Fibroblast of the conjunctiva (primary cell): ENCODE measurements around the gene CBR3.
A peak's percentile ranks its signal among the peaks of the same experiment; 100 is the strongest.

ENCODE experiments used
- DNase-seq: peaks from one replicate; pipeline ENCODE4 v3.0.0-alpha.2; 2010; ENCODE audit warnings: low read depth

Gene CBR3

DNA sequence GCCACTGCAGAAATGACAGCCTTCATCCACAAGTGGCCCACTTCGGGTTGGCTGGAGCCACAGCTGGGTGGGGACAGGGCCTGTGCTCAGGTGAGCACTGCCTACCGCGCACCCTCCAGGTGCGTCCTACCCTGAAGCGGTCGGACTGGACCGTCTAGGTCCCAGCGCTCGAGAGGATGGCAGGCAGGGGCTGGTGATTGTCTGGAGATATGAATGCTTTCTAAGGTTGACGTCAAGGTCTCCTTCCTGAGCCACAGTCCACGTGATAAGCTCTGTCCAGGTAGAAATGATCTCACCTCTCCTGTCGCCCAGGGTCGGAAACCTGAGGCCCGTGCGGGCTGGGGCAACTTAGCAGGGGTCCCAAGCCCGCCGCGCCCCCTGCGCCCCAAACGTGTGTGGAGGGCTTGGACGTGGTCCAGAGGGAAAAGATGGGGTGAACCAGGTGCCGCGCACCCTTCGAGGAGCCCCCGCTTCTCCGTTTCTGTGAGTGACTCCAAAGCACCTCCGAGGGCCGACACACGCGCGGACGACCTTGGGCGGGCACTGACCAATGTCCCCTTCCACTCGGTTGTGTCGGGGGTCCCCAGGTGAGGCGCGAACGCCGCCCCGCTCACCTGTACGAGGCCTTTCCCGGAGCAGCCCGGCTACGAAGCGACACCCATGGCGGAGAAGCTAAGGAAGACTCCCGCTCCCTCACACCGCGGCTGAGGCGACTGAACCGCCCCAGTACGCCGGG, 20.9 kb downstream of the CBR3 start:
- no peak for DNase-seq

DNA sequence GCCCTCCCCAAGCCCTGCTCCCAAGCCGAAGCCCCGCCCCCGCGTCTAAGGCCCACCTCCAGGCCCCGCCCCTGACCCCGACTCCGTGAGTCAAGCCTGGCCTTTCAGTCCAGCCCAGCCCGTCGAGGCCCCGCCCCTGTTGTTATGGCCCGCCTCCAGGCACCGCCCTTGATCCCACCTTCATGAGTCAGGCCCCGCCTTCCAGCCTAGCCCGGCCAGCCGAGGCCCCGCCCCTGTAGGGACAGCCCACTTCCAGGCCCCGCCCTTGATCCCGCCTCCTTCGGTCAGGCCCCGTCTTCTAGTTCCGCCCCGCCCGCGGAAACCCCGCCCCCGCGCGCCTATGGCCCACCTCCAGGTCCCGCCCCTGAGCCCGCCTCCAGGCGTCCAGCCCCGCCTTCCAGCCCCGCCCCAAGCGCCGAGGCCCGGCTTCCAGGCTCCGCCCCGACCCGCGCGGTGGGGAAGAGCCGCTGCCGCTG, 21.5 kb downstream of the CBR3 start:
- DNase-seq, result peak; percentile 99

DNA sequence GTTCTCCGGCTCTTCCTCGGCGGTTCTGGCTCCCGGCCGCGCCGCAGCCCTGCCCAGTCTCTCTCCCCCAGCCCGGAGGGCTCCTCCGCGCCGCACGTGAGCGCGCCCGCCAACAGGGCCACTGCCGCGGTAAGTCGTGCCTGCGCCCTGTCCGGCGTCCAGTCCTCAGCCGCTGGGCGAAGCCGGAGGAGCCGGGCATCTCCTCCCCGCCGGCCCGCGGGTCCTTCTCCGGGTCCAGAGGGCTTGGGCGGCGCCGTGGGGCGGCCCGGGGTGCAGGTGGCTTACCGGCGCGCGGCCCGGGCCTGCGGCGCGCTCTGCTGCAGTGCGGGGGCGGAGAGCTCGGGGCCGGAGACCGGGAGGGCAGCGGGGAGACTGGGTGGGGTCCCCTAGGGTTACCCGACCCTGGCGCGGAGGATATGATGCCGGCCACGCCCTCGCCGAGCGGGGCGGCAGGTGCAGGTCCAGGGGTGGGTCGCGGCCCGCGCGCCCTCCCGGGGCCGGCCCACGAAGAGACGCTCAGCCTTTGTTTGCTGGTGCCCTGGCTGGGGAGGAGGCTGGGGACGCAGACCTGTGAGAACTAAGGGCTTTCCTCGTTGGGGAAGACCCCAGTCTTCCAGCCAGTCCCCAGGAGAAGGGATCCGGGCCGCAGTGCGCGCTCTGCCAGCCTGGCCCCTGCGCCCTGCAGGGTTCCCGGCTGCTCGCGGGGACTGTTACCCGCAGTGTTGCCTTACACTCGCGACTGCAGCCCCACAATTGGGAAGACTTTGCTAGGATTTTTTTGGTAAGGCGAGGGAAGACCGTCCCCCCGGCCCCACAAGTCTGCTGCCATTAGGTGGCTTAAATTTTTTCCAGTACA, 22.2 kb downstream of the CBR3 start, which contains the start of gene DOP1B:
DOP1B (plus strand) TSS at position 10 of the 856 bp plus-strand sequence. CDS start 7,910 bp downstream, outside the sequence.
- no peak for DNase-seq

DNA sequence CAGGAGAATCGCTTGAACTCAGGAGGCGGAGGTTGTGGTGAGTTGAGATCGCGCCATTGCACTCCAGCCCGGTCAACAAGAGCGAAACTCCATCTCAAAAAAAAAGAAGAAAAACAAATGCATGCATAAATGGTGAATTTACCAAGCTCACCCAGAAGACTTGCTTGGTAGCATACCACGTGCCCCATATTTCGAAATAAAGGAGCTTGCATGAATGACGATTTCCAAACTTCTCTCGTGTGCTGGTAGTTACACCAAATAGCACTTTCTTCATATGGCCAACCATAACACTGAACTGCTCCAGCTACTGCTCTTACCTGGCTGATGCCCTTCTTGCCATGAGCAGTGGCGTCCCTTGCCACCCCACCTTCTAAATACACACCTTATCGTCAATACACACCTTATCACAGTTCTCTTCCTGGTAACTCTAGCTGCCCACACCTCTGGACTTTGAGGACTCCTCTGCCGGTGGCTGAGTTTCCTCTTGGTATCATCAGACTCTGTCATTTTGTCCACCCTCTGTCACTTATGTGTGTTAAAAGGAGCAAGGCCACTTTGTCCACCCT, 24.6 kb downstream of the CBR3 start:
- DNase-seq, result no peak

DNA sequence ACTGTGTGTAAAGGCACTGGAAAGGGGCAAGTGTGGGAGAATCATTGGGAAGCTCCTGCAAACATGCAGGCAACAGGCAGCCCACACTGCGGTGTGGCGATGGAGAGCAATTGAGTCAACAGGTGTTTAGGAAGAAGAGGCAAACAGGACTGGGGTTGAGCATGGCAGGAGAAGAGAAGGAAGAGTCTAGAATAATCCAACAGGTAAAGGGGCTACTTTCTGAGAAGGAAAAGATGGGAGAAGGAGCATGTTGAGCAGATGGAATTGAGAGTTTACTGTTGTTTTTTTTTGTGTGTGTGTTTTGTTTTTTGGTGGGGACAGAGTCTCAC, 25.9 kb downstream of the CBR3 start:
- no peak for DNase-seq

DNA sequence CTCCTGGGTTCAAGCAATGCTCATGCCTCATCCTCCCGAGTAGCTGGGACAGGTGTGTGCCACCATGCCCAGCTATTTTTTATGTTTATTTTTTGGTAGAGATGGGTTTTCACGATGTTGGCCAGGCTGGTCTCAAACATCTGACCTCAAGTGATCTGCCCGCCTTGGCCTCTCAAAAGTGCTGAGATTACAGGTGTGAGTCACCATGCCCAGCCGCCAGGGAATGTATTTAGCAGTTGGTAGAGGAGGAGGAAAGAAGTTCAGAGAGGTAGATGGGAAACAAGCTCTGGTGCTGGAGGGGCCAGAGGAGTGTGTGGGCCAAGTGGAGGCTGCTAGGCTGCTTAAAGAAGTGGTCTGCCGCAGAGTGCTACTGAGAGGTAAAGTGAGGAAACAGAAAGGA, 27.8 kb downstream of the CBR3 start:
- DNase-seq, result no peak

DNA sequence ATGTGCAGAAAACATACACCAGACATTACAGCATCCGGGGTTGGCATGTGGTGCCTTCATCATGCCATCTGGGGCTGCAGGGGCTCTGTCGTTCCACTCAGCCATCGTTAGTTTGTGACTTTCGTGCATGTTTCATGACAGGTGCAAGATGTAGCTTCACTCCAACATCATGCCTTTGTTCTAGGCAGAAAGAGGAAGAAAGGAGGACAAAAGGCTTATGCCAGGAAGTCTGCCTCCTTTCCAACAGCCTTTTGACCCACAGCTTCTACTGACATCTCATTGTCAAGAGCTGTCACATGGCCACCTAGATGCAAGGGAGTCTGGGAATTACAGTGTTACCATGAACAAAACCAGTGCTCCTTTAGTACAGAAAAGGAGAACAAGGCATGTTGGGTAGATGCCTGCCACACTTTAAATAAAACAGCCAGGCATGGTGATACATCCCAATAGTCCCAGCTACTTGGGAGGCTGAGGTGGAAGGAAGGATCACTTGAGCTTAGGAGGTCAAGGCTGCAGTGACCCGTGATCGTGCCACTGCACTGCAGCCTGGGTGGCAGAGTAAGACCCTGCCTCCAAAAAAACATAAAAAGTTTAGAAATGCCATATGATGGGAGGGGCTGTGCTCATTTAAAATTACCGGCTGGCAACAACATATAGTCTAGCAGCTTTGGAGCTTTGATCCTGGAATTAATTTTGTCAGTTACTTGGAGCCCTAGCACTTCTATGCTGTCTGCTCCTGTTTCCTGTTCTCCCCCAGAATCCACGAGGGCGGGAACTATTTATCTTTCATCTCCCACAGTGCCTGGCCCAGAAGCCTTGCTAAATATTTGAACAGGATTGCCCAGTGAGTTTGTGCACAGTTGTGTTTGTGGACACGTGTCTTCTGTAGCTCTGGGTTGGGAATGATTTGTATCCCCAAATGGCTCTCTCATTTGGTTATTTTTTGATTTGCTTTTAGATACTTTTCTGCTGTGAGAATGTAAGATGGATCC, 29.2 kb downstream of the CBR3 start:
- no peak for DNase-seq

DNA sequence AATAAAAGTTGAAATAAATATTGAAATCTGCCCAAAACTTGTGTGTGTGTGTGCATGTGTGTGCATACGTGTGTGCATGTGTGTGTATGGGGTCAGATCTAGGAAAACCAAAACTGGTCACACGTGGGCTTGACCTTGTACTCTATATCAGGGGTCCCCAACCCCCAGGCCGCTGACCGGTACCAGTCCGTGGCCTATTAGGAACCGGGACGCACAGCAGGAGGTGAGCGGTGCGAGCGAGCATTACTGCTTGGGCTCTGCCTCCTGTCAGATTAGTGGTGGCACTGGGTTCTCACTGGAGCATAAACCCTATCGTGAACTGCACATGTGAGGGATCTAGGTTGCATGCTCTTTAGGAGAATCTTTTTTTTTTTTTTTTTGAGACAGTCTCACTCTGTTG, 30.5 kb downstream of the CBR3 start:
- no peak for DNase-seq

DNA sequence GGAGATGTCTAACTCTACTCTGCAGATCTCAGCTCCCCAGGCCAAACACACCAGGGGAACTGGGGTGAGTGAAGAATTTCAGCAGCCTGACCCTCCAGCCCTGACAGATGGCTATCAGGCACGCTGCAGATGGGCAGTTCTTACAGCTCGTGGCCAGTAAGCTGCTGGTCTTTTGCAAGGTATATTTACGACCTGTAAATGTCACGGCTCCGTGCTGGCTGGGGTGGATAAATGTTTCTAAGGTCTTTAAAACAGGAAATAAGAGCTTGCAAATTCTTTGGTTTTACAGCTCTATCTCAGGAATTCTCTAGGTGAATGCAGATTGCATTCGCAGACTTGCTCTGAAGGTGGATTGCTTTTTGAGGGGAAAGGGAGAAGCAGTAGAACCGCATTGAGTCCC, 31.8 kb downstream of the CBR3 start:
- no peak for DNase-seq

DNA sequence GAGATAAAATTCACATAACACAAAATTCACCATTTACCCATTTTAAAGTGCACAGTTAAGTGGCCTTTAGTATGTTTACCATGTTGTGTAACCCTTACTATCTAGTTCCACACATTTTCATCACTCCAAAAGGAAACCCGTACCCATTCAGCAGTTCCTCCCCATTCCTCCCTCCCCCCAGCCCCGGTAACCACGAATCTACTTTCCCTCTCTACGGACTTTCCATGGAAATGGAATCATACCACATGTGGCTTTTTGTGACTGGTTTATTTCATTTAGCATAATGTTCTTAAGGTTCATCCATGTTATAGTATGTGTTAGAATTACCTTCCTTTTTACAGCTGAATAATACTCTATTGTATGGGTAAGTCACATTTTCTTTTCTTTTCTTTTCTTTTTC, 32.7 kb downstream of the CBR3 start:
- no peak for DNase-seq

DNA sequence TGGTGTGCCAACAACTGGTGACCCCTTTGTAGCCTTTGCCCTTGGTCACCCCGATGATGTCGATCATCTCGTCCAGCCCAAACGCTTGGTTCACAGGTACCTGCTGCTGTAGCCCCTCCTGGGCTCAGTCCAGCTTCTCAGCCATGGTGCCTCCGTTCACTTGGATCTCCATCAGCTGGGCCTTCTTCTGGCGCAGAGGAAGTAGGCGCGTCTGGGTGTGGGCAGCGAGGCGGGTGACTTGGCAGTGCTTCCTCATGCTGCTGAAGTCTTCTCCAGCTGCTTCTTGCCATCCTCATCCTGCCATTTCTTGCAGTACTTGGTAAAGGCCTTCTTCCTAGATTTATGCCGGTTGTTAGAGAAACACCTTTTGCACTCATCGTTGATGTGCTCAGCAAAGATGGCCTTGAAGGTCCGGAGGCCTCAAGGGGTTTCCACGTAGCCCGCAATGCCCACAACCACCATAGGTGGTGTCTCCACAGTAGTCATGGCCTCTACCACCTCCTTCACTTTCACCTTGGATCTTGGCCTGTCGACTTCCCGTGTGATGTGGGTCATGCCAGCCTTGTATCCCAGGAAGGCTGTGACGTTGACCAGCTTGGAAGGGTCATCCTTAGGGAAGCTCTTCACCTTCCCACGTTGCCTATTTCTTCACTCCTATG, 34.7 kb downstream of the CBR3 start:
- DNase-seq, result no peak

DNA sequence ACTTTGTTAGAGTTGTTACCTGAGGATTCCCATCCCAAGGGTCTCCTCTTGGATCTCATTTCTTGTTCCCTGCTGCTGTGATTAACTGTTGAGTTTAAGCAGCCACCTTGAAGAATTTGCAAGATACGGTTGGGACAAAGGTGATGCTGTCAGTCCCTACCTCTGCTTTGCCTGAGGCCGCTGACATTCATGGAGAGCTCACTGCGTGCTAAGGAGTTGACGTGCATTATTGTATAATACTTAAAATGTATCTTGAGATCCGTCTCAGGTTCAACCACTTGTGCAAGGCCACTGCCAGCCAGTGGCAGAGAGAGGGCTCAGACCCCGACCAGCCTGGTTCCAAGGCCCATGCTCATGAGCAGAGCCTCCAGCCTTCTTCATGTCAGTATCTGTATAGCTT, 35.9 kb downstream of the CBR3 start:
- DNase-seq, result no peak

DNA sequence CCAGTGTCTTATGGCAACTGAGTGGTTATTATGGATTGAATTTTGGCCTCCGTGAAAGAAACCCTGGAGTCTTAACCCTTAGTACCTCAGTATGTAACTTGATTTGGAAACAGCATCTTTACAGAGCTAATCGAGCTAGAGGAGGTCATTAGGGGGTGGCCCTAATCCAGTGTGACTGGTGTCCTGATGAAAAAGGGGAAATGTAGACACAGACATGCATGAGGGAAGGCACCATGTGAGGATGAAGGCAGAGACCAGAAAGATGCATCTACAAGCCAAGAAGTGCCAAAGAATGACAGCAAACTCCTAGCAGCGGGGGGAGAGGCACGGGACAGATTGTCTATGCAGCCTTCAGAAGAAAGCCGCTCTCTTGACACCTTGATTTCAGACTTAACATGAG, 36.5 kb downstream of the CBR3 start:
- no peak for DNase-seq

DNA sequence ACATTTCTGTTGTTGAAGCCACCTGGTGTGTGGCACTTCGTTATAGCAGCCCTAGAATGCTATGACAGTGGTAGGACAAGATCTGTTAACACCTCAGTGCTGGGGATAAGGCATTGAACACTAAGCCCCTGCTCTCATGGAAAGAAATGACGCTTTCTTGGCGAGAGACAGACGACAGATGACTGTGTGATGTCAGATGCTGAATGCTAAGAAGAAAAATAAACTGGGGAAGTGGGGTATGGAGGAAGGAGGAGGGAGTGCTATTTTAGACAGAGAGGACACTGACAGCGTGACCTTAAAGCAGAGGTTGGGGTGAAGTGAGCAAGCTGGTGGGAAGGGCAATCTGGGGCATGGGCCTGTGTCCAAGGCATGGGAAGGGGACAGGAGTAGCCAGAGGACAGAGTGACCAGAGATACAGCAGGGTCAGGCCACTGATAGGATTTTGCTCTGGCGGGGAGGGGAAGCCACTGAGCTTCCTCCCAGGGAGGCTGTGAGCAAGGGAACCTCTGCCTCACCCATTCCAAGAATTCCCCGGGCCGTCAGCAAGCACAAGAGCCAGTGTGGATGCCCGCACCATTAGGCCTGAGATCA, 37.0 kb downstream of the CBR3 start:
- DNase-seq, result no peak

DNA sequence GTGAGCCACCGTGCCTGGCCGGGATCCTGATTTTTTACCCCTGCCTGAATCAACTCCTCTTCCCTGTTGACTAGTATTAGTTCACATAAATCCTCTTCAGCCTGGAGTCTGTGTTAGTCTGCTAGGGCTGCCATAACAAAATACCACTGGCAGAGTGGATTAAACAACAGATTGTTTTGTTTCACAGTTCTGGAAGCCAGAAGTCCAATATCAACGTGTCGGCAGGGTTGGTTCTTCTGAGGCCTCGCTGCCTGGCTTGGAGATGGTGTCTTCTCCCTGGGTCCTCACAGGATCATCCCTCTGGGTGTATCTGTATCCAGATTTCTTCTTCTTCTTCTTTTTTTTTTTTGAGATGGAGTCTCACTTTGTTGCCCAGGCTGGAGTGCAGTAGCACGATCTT, 39.9 kb downstream of the CBR3 start:
- DNase-seq, result no peak

DNA sequence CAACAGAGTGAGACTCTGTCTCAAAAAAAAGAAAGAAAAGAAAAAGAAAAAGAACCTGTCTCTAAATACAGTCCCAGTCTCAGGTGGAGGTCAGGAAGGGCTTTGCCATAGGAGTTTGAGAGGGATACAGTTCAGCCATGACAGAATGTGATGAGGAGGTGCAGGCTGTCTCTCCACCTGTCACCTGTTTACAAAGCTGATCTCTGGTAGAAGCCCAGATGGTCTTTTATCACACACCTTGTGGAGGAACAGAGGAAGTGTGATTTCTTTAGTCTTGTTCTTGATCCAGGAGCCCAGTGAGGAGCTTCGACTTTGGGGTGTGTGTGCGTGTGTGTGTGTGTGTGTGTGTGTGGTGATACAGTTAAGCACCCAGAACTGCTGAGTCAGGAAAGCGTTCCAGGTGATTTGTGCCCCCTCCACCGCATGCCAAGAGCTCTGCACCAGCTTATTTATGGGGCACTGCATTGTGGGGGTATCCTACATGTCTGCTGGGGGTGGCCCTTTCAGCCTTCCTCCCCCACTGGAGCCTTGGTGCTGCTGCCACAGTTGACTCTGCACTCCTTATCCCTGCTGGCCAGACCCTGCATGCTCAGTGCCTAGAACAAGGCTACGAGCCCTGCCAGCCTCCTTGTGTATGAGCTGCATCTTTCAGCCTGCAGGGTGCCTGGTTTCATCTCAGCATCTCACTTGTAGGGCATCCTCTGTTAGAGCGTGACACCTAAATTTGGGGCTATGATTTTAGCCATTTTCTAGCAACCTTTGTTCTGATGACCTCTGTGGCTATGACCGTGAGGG, 41.1 kb downstream of the CBR3 start:
- DNase-seq, result no peak

DNA sequence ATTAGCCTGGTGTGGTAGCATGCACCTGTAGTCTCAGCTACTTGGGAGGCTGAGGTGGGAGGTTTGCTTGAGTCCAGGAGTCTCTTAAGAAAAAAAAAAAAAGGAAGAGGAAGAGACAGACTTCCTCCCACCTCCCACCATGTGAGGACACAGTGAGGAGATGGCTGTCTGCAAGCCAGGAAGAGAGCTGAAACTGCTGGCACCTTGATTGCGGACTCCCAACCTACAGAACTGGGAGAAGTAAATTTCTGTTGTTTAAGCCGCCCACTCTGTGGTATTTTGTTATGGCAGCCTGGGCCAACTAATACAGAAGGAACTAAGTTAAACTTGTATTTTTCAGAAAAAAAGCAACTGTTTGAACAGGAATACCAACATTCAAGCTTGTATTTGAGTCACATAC, 43.5 kb downstream of the CBR3 start:
- no peak for DNase-seq

DNA sequence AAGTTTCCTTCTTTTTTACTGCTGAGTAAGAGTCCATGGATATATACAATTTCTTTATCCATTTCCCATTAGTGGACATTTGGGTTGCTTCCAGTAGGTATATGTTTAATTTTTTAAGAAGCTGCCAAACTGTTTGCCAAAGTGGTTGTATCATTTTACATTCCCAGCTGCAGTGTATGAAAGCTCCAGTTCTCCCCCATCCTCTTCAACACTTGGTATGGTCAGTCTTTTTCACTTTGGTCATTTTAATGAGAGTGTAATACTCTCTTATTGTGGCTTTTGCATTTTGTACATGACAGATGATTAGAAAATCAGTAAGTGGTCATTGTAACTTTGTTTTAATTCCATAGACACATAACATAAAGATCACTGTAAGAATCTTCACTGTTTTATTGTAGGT, 44.3 kb downstream of the CBR3 start:
- DNase-seq, result no peak

DNA sequence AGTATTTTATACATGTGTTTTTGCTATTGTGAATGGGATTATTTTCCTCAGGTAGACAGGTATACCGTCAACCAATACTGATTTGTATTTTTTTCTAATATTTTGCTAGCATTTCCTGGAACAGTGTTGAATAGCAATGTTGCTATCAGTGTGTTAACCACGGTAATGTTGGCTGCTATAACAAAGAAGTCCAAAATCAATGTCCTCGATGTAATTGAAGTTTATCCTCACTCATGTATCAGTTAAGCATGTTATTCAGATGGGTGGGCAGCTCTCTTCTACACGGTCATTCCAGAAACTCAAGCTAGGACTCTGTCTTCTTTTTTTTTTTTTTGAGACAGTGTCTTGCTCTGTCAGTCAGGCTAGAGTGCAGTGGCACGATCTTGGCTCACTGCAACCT, 46.1 kb downstream of the CBR3 start:
- DNase-seq, result no peak

DNA sequence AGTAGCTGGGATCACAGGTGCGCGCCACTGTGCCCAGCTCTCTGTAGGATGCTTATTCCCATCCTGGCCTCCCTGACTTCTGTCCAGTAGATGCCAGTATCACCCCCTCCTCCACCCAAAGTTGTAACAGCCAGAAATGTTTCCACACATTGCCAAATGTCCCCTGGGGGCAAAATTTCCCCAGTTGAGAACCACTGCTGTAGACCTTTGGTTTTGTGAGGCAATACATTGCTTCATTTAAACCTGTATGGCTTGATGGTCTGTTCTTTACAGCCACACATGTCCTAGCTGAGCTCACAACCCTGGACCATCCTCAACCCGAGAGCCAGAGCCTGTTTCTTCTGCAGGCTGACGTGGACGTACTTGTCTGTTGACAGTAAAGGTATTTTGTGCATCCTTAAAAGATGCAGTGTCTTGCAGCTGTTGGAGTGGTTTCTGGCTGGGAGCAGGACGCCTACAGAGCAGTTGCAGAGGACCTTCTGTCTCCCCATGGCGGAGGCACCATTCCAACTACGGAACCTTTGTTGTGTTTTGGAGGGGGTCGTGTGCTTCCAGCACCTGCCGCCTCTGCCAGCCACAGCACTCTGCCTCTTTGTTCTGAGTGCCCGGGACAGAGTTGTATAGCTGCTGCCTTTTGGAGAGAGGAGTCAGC, 48.4 kb downstream of the CBR3 start:
- no peak for DNase-seq
